Right lobe of liver (tissue), 4 donors: Measurements from ENCODE around the gene TSNAX.

Experiments
- CTCF ChIP-seq, 4 donors: fragments of 200-600 bp in 3 of 4; fragments of 450-650 bp in 1 of 4; IDR thresholded peaks; one replicate each; pipeline versions ENCODE4 v1.5.1 to v1.8.0; 2016 to 2022; ENCODE audit warnings: antibody characterized with exemption in 4 of 4, mild to moderate bottlenecking in 2 of 4
- POLR2A ChIP-seq: fragments of 450-650 bp; IDR thresholded peaks from one replicate; pipeline ENCODE4 v1.6.1; 2017; ENCODE audit warnings: antibody characterized with exemption, mild to moderate bottlenecking
- donor health status: DM: no; HTN: no; CAD: no.
- donor health status: DM: no; HTN: no; CAD: no.
- donor health status: DM: no; HTN: yes; CAD: no.

- no peak for TF ChIP-seq POLR2A
- no peak for TF ChIP-seq CTCF (IDR thresholded peaks at IDR 0.05)
Measured at GRCh38 chr1:231519166-231519565, 9.3 kb upstream of the TSNAX start.
